Stimulated activated CD4-positive, alpha-beta T cell treated with anti-CD3 and anti-CD28 coated beads, TNF-alpha, amount 100 ng/mL, for 24 hours (primary cell): ENCODE measurements around the gene PARD3B.

Experiments used
- DNase-seq, 3 experiments: peaks; one replicate each; pipeline ENCODE4 v3.0.0-alpha.2; 2020; ENCODE audit warnings: low read depth in 3 of 3

The PARD3B gene

GRCh38 chr2:204657024-204657423, 111.7 kb downstream of the PARD3B start:
- no peak for DNase-seq

DNA sequence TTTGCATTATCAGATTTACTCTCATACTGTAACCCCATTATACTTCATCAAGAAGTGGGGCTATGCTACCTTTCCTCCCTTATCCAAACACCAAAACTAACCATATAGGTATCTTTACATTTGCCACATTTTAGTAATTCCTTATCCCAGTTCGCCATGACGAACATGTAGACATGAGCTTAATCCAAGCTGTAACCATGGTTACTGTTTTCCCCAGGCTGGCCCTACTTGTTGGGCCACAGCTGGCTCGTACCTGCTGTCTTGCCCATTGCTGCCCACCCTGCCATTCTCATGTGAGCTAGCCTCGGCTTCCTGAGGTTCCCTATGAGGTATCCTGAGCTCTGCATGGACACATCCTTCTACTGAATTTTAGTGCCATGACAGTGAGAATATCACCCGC, 117.7 kb downstream of the PARD3B start:
- no peak for DNase-seq

DNA sequence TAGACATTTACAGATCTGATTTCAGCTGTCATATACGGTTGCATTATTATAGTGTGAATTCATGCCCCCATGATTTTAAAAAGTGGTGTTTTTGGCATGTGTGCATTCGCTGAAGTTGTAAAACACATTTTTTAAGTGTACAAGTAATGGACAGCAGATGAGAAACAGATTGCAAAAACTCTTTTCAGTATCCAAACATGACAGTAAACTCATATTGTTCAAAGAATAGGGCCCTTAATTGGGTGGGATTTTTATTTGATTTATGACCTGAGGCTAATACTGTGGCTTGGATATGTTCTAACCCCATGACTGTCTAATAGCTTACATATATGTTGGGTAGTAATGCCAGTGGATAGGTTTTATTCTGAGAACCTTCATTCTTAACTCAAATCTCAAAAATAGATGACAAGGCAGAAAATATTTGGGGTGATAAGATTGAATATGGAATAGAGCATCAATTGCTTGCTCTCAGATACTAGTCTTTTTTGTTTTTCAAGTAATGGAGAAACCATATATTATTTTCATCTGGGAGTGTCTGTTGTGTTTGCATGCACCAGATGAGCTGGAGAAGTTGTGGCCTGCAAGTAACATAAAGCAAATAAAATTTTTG, 118.6 kb downstream of the PARD3B start:
- DNase-seq: no peak

- no peak for DNase-seq
Observed at GRCh38 chr2:204664708-204665121, 119.4 kb downstream of the PARD3B start.

DNA sequence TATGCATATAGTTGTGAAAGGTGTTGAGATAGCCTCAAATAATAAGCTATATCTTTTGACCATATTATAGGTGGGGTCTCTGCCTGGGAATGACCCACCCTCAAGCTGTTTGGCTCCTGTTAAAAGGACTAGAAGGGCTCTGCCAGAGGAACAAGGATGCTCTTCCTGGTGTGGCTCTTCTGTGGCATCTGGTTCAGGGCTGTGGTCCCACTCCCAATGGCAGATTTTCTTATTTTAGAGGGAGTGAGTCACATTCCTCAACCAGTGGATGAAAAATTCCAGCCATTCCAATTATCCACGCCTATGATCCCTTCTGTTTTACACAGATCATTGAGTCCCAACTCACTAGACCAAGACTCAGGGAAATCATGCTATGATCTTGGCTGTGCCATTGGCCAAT, 119.9 kb downstream of the PARD3B start:
- DNase-seq: no peak

DNA sequence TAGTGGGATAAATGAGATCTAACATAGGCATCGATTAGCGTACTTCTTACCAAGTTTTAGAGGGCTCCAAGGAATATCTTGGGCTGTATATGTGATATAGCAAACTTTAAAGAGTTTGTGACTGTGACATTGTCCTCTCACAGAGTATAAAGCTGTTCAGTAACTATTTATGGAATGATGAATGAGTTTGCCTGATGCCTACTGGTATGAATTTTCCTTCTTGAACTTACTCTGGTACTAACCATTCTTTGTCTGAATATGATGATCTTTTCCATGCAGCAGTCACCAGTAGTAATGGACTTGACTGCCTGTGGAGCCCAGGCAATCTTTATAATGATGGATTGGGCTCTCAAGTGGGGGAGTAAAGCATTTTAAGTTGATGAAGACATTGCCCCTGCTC, 120.5 kb downstream of the PARD3B start:
- no peak for DNase-seq

DNA sequence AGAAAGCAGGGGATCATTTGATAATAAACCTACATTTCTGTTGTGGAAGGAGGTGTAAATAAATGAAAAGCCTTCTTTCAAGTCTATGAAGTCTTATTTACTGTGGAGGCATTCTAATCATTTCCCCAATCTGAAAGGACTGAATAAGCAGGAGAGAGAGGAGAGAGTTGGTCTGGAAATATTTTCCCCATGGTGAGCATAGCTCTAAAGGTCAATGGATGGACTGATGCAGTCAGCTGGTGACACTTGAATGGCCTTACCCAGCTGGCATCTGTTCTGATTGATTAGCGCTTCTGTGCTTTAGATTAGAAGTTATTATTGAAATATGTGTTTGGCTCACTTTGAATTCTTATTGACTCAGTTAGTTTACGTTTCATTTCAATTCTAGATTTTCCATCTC, 122.7 kb downstream of the PARD3B start:
- no peak for DNase-seq

DNA sequence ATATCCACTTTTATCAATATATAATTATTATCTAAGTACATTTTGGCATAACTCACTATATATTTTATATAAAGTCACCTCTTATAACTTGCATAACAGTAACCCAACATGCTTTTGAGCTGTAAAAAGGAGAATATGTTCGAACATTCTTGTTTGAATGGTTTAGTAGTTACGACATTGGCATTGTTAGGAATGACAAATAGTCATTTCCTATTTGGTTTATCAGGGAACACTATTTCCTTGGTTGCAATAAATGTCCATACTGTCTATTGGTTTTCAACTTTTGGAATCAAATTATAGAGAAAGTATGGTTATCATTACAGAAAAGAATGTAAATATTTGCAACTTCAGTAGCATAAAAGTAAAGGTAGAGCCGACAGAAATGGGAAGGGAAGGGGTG, 124.1 kb downstream of the PARD3B start:
- no peak for DNase-seq

- no peak for DNase-seq
Observed at GRCh38 chr2:204670124-204670523, 124.8 kb downstream of the PARD3B start.

GRCh38 chr2:204670756-204671155, 125.5 kb downstream of the PARD3B start:
- DNase-seq: no peak

DNA sequence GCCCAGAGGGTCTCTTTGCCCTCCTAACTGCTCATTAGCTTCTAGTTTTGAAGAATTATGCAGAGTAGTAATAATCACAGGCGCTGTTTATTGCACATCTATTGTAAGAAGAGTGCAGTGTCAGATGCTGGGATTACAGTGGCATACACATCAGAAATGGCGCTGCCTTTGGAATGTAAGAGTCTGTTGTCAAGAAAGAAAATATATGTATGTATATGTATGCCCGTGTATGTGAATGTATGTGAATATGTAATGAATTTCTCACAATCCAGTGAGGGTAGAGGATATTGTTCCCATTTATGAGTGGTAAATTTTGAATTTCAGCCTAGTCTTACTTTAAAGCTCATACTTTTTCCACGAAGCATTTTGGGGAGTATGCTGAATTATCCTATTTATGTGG, 127.5 kb downstream of the PARD3B start:
- DNase-seq: no peak

- DNase-seq: no peak
Observed at GRCh38 chr2:204673877-204674276, 128.6 kb downstream of the PARD3B start.

DNA sequence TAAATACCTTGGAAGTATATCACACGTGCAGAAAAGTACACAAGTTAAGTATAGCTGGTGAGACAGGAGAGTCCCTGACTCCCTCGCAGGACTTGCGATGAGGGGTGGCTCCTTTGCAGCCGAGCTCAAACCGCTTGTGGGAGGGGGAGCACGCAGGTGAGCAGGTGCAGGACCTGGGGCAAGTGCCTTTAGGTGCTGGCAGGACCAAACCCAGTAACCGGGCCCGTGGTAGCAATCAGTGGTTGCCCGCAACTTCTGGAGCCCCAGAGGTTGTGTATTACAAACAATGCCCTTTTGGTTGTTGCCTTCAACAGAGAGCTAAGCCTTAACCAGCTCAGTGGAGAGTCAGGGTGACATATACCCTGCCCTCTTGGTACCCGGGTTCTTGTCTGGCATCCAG, 132.8 kb downstream of the PARD3B start:
- DNase-seq: no peak

DNA sequence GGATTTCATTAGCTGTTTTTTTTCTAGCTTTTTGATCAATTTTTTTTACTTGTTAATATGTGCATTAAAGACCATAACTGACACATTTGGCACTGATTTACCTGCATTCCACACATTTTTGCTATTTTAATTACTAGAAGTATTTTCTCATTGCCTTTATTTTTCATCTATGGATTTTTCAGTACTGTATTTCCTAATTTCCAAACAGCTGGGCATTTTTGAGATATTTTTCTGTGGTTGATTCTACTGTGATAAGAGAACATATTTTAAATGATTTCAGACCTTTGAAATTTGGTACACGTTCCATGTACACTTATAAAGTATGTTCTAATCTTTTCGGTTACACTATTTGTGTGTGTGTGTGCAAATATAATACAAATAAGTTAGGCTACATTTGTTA, 135.3 kb downstream of the PARD3B start:
- DNase-seq: no peak

GRCh38 chr2:204681412-204681811, 136.1 kb downstream of the PARD3B start:
- no peak for DNase-seq

DNA sequence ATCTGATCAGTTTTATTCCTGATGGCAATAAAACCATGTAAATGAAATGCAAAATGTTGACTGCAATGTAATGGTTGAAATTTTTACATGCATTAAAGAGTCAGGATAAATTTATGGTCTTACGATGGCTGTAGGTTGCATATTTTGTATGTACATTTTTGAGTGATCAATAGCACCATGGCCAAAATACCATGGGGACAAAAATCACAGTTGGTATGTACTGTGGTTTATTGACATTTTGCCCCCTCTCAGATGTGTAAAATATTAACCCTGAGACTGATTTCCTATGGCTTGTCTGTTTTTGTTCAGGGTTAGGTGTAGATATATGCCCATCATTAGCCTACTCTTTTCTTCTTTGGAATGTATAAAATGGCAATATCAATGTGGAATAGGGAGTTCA, 138.1 kb downstream of the PARD3B start:
- no peak for DNase-seq

DNA sequence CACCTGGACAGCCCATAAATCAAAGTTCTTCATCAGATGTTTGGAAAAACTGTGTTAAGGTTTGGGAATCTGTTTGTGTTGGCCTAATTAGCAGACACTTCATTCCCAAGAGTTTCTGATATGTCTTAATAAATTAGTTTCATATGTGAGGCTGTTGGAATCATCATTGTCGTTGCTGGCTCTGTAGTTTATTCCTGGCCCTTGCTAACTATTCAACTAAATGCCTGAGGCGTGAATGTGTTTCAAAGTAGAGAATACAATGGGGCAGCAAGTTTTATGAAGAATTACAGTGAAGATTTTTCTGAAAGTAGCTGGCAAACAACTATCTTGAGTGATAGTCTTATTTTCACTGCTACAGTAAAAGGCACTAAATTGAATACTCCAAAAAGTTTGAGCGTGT, 141.1 kb downstream of the PARD3B start:
- no peak for DNase-seq

- DNase-seq: no peak
Observed at GRCh38 chr2:204687776-204688175, 142.5 kb downstream of the PARD3B start.

DNA sequence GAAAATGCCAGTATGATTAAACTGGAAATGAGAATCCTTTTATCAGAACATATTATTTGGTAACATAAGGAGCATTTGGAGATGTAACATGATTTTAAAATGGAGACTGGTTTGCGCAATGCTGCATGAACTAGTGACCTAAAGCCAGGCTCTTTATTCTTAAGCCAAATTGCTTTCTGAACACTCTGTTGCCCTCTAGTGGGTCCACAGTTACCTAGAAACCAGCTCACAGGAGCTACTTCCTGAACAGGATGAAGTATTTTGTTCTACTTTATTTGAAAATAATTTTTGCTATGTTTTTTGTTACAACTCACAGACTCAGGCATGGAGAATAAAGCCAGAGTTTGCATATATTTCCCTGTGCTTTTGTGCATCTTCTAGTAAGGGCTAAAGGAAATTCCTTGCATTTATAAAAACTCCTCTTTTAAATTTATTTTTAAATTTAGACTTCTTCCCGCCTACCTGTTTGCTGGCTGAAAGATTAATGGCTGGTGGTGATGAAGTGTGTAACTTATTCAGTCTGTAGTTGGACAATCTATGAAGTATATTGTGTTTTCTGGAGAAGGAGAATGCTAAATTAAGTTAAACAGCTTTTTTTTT, 146.7 kb downstream of the PARD3B start:
- DNase-seq: no peak

DNA sequence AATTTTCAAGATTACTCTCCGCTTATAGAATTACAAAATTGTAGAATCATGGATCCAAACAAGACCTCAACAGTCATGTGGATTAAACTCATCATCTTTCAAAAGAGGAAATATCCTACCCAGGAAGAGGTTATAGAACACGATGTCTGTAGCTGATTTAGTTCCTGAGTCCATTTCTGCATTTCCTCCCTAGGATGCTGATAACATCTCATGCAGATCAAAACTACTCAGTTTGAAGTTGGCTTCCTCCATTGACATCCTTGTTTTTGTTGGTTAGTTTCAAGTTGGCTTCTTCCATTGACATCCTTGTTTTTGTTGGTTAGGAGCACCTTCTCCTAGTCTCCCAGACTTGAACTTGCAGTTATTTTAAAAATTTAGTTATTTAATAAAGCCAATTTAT, 147.5 kb downstream of the PARD3B start:
- no peak for DNase-seq

DNA sequence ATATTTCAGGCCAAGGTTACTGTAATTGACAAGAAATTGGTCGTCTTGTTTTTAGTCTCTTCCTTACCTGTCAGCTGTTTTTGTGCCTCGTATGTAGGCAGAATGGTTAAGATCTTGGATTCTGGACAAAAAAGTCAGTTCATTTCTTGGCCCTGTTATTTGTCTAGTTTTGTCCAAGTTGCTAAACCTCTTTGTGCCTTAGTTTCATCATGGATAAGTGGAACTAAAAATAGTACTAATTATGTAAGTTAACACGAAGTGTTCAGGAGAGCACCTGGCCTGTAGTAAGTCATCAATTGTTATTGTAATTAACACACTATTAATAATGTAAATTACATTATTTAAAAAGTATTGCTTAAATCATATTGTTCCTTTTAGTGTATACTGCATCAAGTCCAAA, 148.0 kb downstream of the PARD3B start:
- DNase-seq: no peak

GRCh38 chr2:204695506-204695905, 150.2 kb downstream of the PARD3B start:
- DNase-seq: no peak

DNA sequence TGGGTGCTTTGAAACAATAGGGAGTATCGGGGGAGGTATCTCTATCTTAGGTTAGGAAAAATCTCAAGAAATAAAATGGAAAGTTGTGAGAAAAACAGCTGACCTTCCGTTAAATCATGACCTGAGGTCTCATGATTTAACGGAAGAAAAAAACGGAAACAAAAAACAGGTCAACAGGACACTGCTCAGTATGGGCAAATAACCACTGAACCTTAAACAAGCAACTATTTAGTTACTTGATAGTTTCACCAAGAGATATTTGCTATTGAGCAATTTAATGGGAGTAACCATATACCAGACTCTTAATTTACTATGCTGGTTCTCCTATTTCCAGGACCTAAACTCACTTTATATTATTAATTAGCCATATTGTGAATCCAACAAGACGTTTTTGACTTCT, 150.8 kb downstream of the PARD3B start:
- DNase-seq: no peak
